Measurements from ENCODE around the gene KIF16B. TPM values are rescaled to one million over a fixed set of nuclear protein-coding genes. Genes with fewer than 3 reads are reported as not detected.

Gene KIF16B
- total and polyA plus RNA-seq, 2 of the 8 experiments (the other 6 are each of a cell fraction or from before 2014, with no cell fraction given) = 3.0 to 9.2 TPM

GRCh38 chr20:16432466-16433292 lies 140.6 kb downstream of the KIF16B start:
- no peak overlapping the region for H2BK5ac ChIP-seq (ENCODE audit: low read depth, low read length)
- no peak overlapping the region for H3K18ac ChIP-seq (ENCODE audit: extremely low read depth, low read length)
- no peak overlapping the region for H3K4ac ChIP-seq (replicated peaks; ENCODE audit: insufficient read length, low read depth, low read length)
- H4K20me1 ChIP-seq (replicated peaks in 1 of 2; ENCODE audit: control insufficient read depth in 1 of 2, insufficient read depth in 2 of 2, low read length in 2 of 2) = no peaks in the 10 kb centered on the region
- no peak overlapping the region for H2BK120ac ChIP-seq (replicated peaks; ENCODE audit: low read depth, low read length)
- WGBS, 2 experiments (ENCODE audit: extremely low coverage in 1 of 2, insufficient coverage in 1 of 2, insufficient read length in 1 of 2, insufficient replicate concordance in 2 of 2, low coverage in 1 of 2, low lambda C conversion rate in 2 of 2, missing lambda C conversion rate in 1 of 2) = 95% methylated on average over 8 of the region's 8 CpGs; no CpG with 5 or more reads in 1 of the 2 experiments
- no peak overlapping the region for H4K91ac ChIP-seq (replicated peaks; ENCODE audit: insufficient read length, low read length)
- no peak overlapping the region for H3K9ac ChIP-seq (replicated peaks in 1 of 4; ENCODE audit: extremely low read depth in 1 of 4, low read depth in 3 of 4, low read length in 3 of 4)
- H3K23ac ChIP-seq (ENCODE audit: insufficient read length) = no peak overlapping the region
- H3K14ac ChIP-seq (ENCODE audit: insufficient read length) = no peak overlapping the region
- H3K4me1 ChIP-seq (replicated peaks in 1 of 4; ENCODE audit: control insufficient read depth in 3 of 4, insufficient read depth in 4 of 4, low read length in 3 of 4) = peaks cover 0 to 5% (median 0%) of the 10 kb centered on the region in 4 experiments; a peak in 2 of 7 replicates
- no peak overlapping the region for H3K4me3 ChIP-seq (ENCODE audit: extremely low read depth in 1 of 4, insufficient read depth in 2 of 4, low read depth in 3 of 4, low read length in 4 of 4)
- CTCF ChIA-PET (ENCODE audit: partially characterized antibody) = interaction anchor here (0.7 to 2.7 kb wide), 12 partner anchors 9 to 498 kb away, joined by 3 to 9 read pairs (median 4); no protein-coding TSS in a partner anchor
- H3K27me3 ChIP-seq (replicated peaks in 1 of 4; ENCODE audit: control insufficient read depth in 3 of 4, extremely low read depth in 1 of 4, insufficient read depth in 3 of 4, low read length in 3 of 4) = peaks cover 0 to 1% (median 0%) of the 10 kb centered on the region in 4 experiments; a peak in 1 of 7 replicates
- FAIRE-seq (no peak), DNase-seq (ENCODE audit: low read depth in 1 of 2, low spot score in 2 of 2) (no peak)
- H3K79me1 ChIP-seq (ENCODE audit: low read depth, low read length) = no peaks in the 10 kb centered on the region
- no peak overlapping the region for H3K27ac ChIP-seq (ENCODE audit: low read depth, low read length)
- no peak overlapping the region for H2BK20ac ChIP-seq (ENCODE audit: low read length)
- POLR2A ChIA-PET (ENCODE audit: partially characterized antibody) = no interaction called here
- no peak overlapping the region for H4K5ac ChIP-seq (ENCODE audit: insufficient read length, low read depth, low read length)
- no peak overlapping the region for H4K8ac ChIP-seq (ENCODE audit: extremely low read depth, insufficient read depth, low read length)
- no peaks in the 10 kb centered on the region for H3K9me3 ChIP-seq (ENCODE audit: insufficient read depth in 2 of 2, low read depth in 1 of 2, low read length in 1 of 2)
- H3K56ac ChIP-seq (replicated peaks; ENCODE audit: insufficient read length, low read depth, low read length) = no peak overlapping the region
- no peaks in the 10 kb centered on the region for H3K36me3 ChIP-seq (ENCODE audit: control insufficient read depth in 2 of 4, insufficient read depth in 4 of 4, low read length in 3 of 4)
- no peaks in the 10 kb centered on the region for H3K23me2 ChIP-seq (ENCODE audit: low read depth, low read length)
- H2BK12ac ChIP-seq (ENCODE audit: low read depth, low read length) = no peak overlapping the region
- H2BK15ac ChIP-seq (ENCODE audit: low read length) = no peak overlapping the region
- no peaks in the 10 kb centered on the region for H3K79me2 ChIP-seq (ENCODE audit: control insufficient read depth in 1 of 2, insufficient read depth in 2 of 2, low read length in 2 of 2)
- H3K4me2 ChIP-seq (ENCODE audit: insufficient read depth in 1 of 2, low read depth in 2 of 2, low read length in 2 of 2) = no peak overlapping the region
- no peak overlapping the region for H2AK5ac ChIP-seq (ENCODE audit: low read depth, low read length)
- no peak overlapping the region for H2AFZ ChIP-seq (ENCODE audit: low read length)
- TF ChIP-seq TAF1 (IDR thresholded peaks at IDR 0.05; ENCODE audit: low read depth, low read length) (no peak), RBBP5 (IDR thresholded peaks at IDR 0.05; ENCODE audit: borderline replicate concordance, low read depth, low read length) (no peak), SIX5 (IDR thresholded peaks at IDR 0.05; ENCODE audit: low read depth, low read length) (no peak), RAD21 (IDR thresholded peaks at IDR 0.05 in 1 of 2, conservative IDR thresholded peaks at IDR 0.05 in 1 of 2; ENCODE audit: low read depth in 2 of 2, low read length in 2 of 2) (no peak), PHF8 (conservative IDR thresholded peaks at IDR 0.05; ENCODE audit: low read depth, low read length) (no peak), KDM4A (IDR thresholded peaks at IDR 0.05; ENCODE audit: low read depth, low read length, severe bottlenecking) (no peak), POU5F1 (IDR thresholded peaks at IDR 0.05; ENCODE audit: low read depth, low read length) (no peak), E2F6 (IDR thresholded peaks at IDR 0.05) (no peak), CBX5 (IDR thresholded peaks at IDR 0.05; ENCODE audit: low read depth, low read length) (no peak), EP300 (IDR thresholded peaks at IDR 0.05; ENCODE audit: borderline replicate concordance in 1 of 2, low read depth in 2 of 2, low read length in 2 of 2) (no peak), CREB1 (IDR thresholded peaks at IDR 0.05) (no peak), SP2 (IDR thresholded peaks at IDR 0.05; ENCODE audit: low read length) (no peak)

Measured in H1 (cell line).